Endodermal cell (in vitro differentiated cells): ENCODE data around the gene BICD1. TPM values are rescaled to one million over a fixed set of nuclear protein-coding genes. Genes with fewer than 3 reads are reported as not detected.

ENCODE experiments used
- DNase-seq: peaks from one replicate; pipeline ENCODE4 v3.0.0-alpha.2; 2017
- H3K27ac ChIP-seq: 2 replicates; pipeline ENCODE4 v1.5.1; 2013; ENCODE audit warnings: mild to moderate bottlenecking, low read depth, low read length, moderate library complexity
- H3K27me3 ChIP-seq: 2 replicates; pipeline ENCODE4 v1.6.1; 2013; ENCODE audit warnings: mild to moderate bottlenecking, low read length, moderate library complexity; ENCODE audit not compliant: insufficient read depth, control insufficient read depth, poor library complexity, severe bottlenecking
- H3K36me3 ChIP-seq: 2 replicates; pipeline ENCODE4 v1.7.0; 2013; ENCODE audit warnings: mild to moderate bottlenecking, low read length, moderate library complexity; ENCODE audit not compliant: control insufficient read depth, insufficient read depth
- H3K4me1 ChIP-seq: one replicate; pipeline ENCODE4 v1.7.0; 2013; ENCODE audit warnings: low read length; ENCODE audit not compliant: control insufficient read depth, insufficient read depth
- H3K4me3 ChIP-seq: 2 replicates; pipeline ENCODE4 v1.5.1; 2013; ENCODE audit warnings: mild to moderate bottlenecking, low read length, moderate library complexity
- H3K9ac ChIP-seq: 2 replicates; pipeline ENCODE4 v1.6.1; 2013; ENCODE audit warnings: mild to moderate bottlenecking, low read length, moderate library complexity; ENCODE audit not compliant: poor library complexity, severe bottlenecking; ENCODE audit errors: extremely low read depth
- H3K9me3 ChIP-seq: 2 replicates; pipeline ENCODE4 v1.6.1; 2013; ENCODE audit warnings: mild to moderate bottlenecking, low read length, moderate library complexity; ENCODE audit not compliant: control insufficient read depth
- H3K27ac Mint-ChIP-seq: 2 replicates; pipeline ENCODE4 v1.8.0; 2020; ENCODE audit warnings: mixed read lengths
- H3K27me3 Mint-ChIP-seq: 2 replicates; pipeline ENCODE4 v1.8.0; 2021; ENCODE audit warnings: mild to moderate bottlenecking, mixed read lengths; ENCODE audit not compliant: insufficient read depth
- H3K36me3 Mint-ChIP-seq: 2 replicates; pipeline ENCODE4 v1.8.0; 2020; ENCODE audit warnings: low read depth, mixed read lengths
- H3K4me1 Mint-ChIP-seq: 2 replicates; pipeline ENCODE4 v1.8.0; 2020; ENCODE audit warnings: mixed read lengths
- H3K4me3 Mint-ChIP-seq: 2 replicates; pipeline ENCODE4 v1.8.0; 2020; ENCODE audit warnings: mild to moderate bottlenecking, moderate library complexity, mixed read lengths
- H3K9me3 Mint-ChIP-seq: 2 replicates; pipeline ENCODE4 v1.8.0; 2020; ENCODE audit warnings: mild to moderate bottlenecking, mixed read lengths
- CTCF ChIP-seq: fragments of 200-600 bp; sonication (generic); conservative IDR thresholded peaks from 2 replicates; pipeline ENCODE4 v1.5.0; 2021; ENCODE audit warnings: antibody characterized with exemption, mild to moderate bottlenecking
- WGBS, 2 experiments: methylation state at CpG; one replicate each; pipeline versions ENCODE4 v1.1.5 to v1.1.7; 2013; ENCODE audit warnings: missing lambda C conversion rate in 2 of 2, mixed read lengths in 1 of 2; ENCODE audit not compliant: insufficient coverage in 1 of 2, insufficient read length in 1 of 2; 5-methylcytosine and 5-hydroxymethylcytosine counted together
- total RNA-seq, 2 donors: library from RNA; stranded (reverse); fragmentation: NEBNext Ultra II Directional in 1 of 2; extraction: Animal tissue kit (Norgen Biotek cat#: 25700) in 1 of 2; gene quantifications; 2 replicates in 1 of 2; 3 replicates in 1 of 2; pipeline ENCODE4 v1.2.1, GENCODE V29; 2021

The BICD1 gene
- total RNA-seq, 2 donors from 2014 or later, result 56.0 to 101 TPM

- H3K27me3 Mint-ChIP-seq, result no peaks in the 10 kb centered on the region
- no peaks in the 10 kb centered on the region for H3K36me3 ChIP-seq
- H3K4me1 Mint-ChIP-seq, result peaks cover 21% of the 10 kb centered on the region
- no peak for DNase-seq
- H3K4me3 Mint-ChIP-seq, result no peak overlapping the region
- no peaks in the 10 kb centered on the region for H3K9me3 Mint-ChIP-seq
- peaks cover 5% of the 10 kb centered on the region for H3K9me3 ChIP-seq
- no peak overlapping the region for H3K27ac ChIP-seq
- no peak overlapping the region for H3K9ac ChIP-seq
- H3K4me1 ChIP-seq, result no peaks in the 10 kb centered on the region
- H3K27me3 ChIP-seq, result no peaks in the 10 kb centered on the region
- peaks cover 7% of the 10 kb centered on the region for H3K36me3 Mint-ChIP-seq
- 91 to 93% methylated on average over 2 to 6 of the region's 6 CpGs for WGBS, 2 experiments
- peak overlapping the region; percentile 54 for H3K27ac Mint-ChIP-seq
- TF ChIP-seq CTCF, result no peak
- H3K4me3 ChIP-seq, result no peak overlapping the region
Measured at GRCh38 chr12:32170437-32170998, 63.9 kb downstream of the BICD1 start.

GRCh38 chr12:32171211-32171610 is 64.6 kb downstream of the BICD1 start:
- Mint-ChIP-seq H3K4me3 (no peak overlapping the region), H3K9me3 (no peaks in the 10 kb centered on the region)

GRCh38 chr12:32176606-32177005 is 70.0 kb downstream of the BICD1 start:
- no peak for DNase-seq
- H3K4me1 Mint-ChIP-seq, result peaks cover 31% of the 10 kb centered on the region
- no peak for TF ChIP-seq CTCF
- no peak overlapping the region for H3K27ac Mint-ChIP-seq
- no peaks in the 10 kb centered on the region for H3K9me3 ChIP-seq
- H3K27me3 Mint-ChIP-seq, result no peaks in the 10 kb centered on the region
- H3K27me3 ChIP-seq, result no peaks in the 10 kb centered on the region
- WGBS, 2 experiments, result 100% methylated on average over 2 of the region's 2 CpGs; no CpG with 5 or more reads in 1 of the 2 experiments
- H3K36me3 ChIP-seq, result peaks cover 6% of the 10 kb centered on the region
- H3K27ac ChIP-seq, result no peak overlapping the region
- H3K4me3 Mint-ChIP-seq, result no peak overlapping the region
- no peaks in the 10 kb centered on the region for H3K9me3 Mint-ChIP-seq
- peaks cover 16% of the 10 kb centered on the region for H3K36me3 Mint-ChIP-seq
- no peak overlapping the region for H3K9ac ChIP-seq
- no peak overlapping the region for H3K4me3 ChIP-seq
- no peaks in the 10 kb centered on the region for H3K4me1 ChIP-seq

More at GRCh38 chr12:32171211-32171610, 64.6 kb downstream of the BICD1 start:
- Histone ChIP-seq H3K9ac (no peak overlapping the region), H3K4me1 (no peaks in the 10 kb centered on the region), H3K4me3 (no peak overlapping the region), H3K27ac (no peak overlapping the region), H3K9me3 (peaks cover 5% of the 10 kb centered on the region), H3K27me3 (no peaks in the 10 kb centered on the region), H3K36me3 (peaks cover 5% of the 10 kb centered on the region)
- Mint-ChIP-seq H3K27me3 (no peaks in the 10 kb centered on the region), H3K36me3 (peaks cover 12% of the 10 kb centered on the region), H3K4me1 (peaks cover 21% of the 10 kb centered on the region), H3K27ac (peak overlapping the region; percentile 81)
- WGBS, 2 experiments, result 74 to 83% methylated on average over 6 to 7 of the region's 7 CpGs
- no peak for TF ChIP-seq CTCF
- DNase-seq, result peak; percentile 68
